Stomach (tissue), 9 donors: ENCODE measurements around the gene TPPP. TPM values are rescaled to one million over a fixed set of nuclear protein-coding genes. Genes with fewer than 3 reads are reported as not detected.

ENCODE experiments used
- DNase-seq, 2 donors: peaks; one replicate each; pipeline versions ENCODE4 v3.0.0 to v3.0.0-alpha.2; 2013 to 2019
- H3K27ac ChIP-seq, 5 donors: fragments of 200-600 bp in 4 of 5; sonication (generic) in 4 of 5; one replicate each; pipeline ENCODE4 v1.5.1; 2013 to 2019; ENCODE audit warnings: mild to moderate bottlenecking in 1 of 5, moderate library complexity in 1 of 5
- H3K27me3 ChIP-seq, 3 donors: fragments of 200-600 bp; sonication (generic); one replicate each; pipeline ENCODE4 v1.5.1; 2017 to 2019; ENCODE audit warnings: mixed run types in 1 of 3
- H3K36me3 ChIP-seq, 4 donors: fragments of 200-600 bp; sonication (generic); 1 replicate in 3 of 4; 2 replicates in 1 of 4; pipeline ENCODE4 v1.5.1; 2016 to 2019
- H3K4me1 ChIP-seq, 4 donors: fragments of 200-600 bp; sonication (generic); one replicate each; pipeline ENCODE4 v1.5.1; 2016 to 2019
- H3K4me3 ChIP-seq, 4 donors: fragments of 200-600 bp; sonication (generic) in 3 of 4; one replicate each; pipeline ENCODE4 v1.5.1; 2016 to 2019; ENCODE audit warnings: mild to moderate bottlenecking in 1 of 4
- H3K9me3 ChIP-seq, 4 donors: fragments of 200-600 bp; sonication (generic); one replicate each; pipeline ENCODE4 v1.5.1; 2016 to 2019
- EP300 ChIP-seq: sonication (generic); formaldehyde crosslinking; IDR thresholded peaks from one replicate; pipeline ENCODE4 v1.6.1; 2017; ENCODE audit warnings: antibody characterized with exemption
- POLR2A ChIP-seq, 4 donors: fragments of 450-650 bp; IDR thresholded peaks; one replicate each; pipeline ENCODE4 v1.6.1; 2016; ENCODE audit warnings: antibody characterized with exemption in 4 of 4, control low read depth in 2 of 4, mild to moderate bottlenecking in 1 of 4, moderate library complexity in 1 of 4
- POLR2AphosphoS5 ChIP-seq, 3 donors: sonication (generic); formaldehyde crosslinking; IDR thresholded peaks; one replicate each; pipeline ENCODE4 v1.6.1; 2016; ENCODE audit warnings: antibody characterized with exemption in 3 of 3
- WGBS, 5 donors: extraction: QIAGEN DNeasy Blood & Tissue Kit in 3 of 5; methylation state at CpG; one replicate each; pipeline versions ENCODE4 v1.1.5 to v1.1.7; 2013 to 2018; 5-methylcytosine and 5-hydroxymethylcytosine counted together
- intact Hi-C: fragments of 100-400 bp; cut with DNase I; formaldehyde crosslinking; loops from one replicate; pipeline ENCODE4 v1.15.1; 2023; ENCODE audit warnings: low total_unique reads
- polyA plus RNA-seq, 3 donors: library from polyadenylated mRNA; stranded (reverse); fragments of 200-250 nt; gene quantifications; one replicate each; pipeline ENCODE4 v1.2.3, GENCODE V29; 2013
- total RNA-seq, 5 donors: library from RNA; depleted of rRNA; stranded (reverse); fragments of >200 nt; gene quantifications; one replicate each; pipeline versions ENCODE4 v1.1.0 to v1.2.3, GENCODE V29; 2014 to 2016
- TF ChIP-seq, protein P1 (sequence below), 7 experiments: fragments of 450-650 bp in 4 of 7; fragments of 200-600 bp in 3 of 7; sonication (generic) in 3 of 7; IDR thresholded peaks; one replicate each; pipeline ENCODE4 v1.5.1; 2016 to 2019; ENCODE audit warnings: antibody characterized with exemption in 7 of 7, control low read depth in 2 of 7, mild to moderate bottlenecking in 1 of 7
- donor health status: healthy with polysubstance abuse.
- donor health status: Bipolar disorder and iron deficiency.
- donor health status: healthy.

TPPP gene
- total and polyA plus RNA-seq, 8 donors, result 1.2 to 11.0 (median 2.7) TPM

DNA sequence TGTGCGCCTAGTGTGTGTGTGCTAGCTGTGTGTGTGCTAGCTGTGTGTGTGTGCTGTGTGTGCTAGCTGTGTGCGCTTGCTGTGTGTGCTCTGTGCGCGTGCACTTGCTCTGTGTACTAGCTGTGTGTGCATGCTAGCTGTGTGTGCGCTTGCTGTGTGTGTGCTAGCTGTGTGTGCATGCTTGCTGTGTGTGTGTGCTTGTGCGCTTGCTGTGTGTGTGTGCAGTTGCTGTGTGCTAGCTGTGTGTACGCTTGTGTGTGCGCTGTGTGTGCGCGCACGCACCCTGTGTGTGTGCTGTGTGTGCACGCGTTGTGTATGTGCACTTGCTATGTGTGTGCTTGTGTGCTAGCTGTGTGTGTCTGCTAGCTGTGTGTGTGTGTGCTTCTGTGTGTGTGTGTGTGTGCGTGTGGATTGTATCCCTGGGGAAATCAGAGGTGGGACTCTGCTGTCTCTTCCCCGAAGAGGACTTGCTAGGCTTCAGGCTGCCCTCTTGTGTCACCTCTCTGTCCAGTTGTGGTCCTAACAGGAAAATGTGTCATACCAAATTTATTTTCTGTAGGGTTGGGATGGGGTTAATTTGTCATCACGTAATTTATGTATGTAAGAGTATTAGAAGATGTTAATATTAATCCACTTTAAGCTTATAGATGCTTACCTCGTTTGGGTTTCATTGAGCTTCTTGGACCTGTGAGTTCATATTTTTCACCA, 38.9 kb downstream of the TPPP start:
- no peaks in the 10 kb centered on the region for H3K27me3 ChIP-seq
- H3K9me3 ChIP-seq, result no peaks in the 10 kb centered on the region
- 78 to 93% (median 87%) methylated on average over 14 to 17 of the region's 17 CpGs for WGBS, 5 donors
- H3K36me3 ChIP-seq, result peaks cover 5 to 52% (median 43%) of the 10 kb centered on the region in 4 donors
- H3K4me3 ChIP-seq, result no peak overlapping the region
- H3K27ac ChIP-seq, result no peak overlapping the region
- TF ChIP-seq EP300 (no peak), POLR2A (IDR thresholded peaks at IDR 0.05) (no peak), POLR2AphosphoS5 (IDR thresholded peaks at IDR 0.05) (no peak)
- TF ChIP-seq, protein P1, sequence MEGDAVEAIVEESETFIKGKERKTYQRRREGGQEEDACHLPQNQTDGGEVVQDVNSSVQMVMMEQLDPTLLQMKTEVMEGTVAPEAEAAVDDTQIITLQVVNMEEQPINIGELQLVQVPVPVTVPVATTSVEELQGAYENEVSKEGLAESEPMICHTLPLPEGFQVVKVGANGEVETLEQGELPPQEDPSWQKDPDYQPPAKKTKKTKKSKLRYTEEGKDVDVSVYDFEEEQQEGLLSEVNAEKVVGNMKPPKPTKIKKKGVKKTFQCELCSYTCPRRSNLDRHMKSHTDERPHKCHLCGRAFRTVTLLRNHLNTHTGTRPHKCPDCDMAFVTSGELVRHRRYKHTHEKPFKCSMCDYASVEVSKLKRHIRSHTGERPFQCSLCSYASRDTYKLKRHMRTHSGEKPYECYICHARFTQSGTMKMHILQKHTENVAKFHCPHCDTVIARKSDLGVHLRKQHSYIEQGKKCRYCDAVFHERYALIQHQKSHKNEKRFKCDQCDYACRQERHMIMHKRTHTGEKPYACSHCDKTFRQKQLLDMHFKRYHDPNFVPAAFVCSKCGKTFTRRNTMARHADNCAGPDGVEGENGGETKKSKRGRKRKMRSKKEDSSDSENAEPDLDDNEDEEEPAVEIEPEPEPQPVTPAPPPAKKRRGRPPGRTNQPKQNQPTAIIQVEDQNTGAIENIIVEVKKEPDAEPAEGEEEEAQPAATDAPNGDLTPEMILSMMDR (IDR thresholded peaks at IDR 0.05), result no peak
- H3K4me1 ChIP-seq, result no peaks in the 10 kb centered on the region
- no peak for DNase-seq
- intact Hi-C loops, result no loop called here

- 82 to 95% (median 89%) methylated on average over 11 of the region's 11 CpGs for WGBS, 5 donors
- DNase-seq, result no peak
- no peak for TF ChIP-seq EP300
- TF ChIP-seq POLR2A (IDR thresholded peaks at IDR 0.05), result no peak
- TF ChIP-seq POLR2AphosphoS5 (IDR thresholded peaks at IDR 0.05), result no peak
- TF ChIP-seq, protein P1 (IDR thresholded peaks at IDR 0.05), result no peak
- no peaks in the 10 kb centered on the region for H3K4me1 ChIP-seq
- H3K36me3 ChIP-seq, result peaks cover 2 to 46% (median 36%) of the 10 kb centered on the region in 4 donors
- no peaks in the 10 kb centered on the region for H3K27me3 ChIP-seq
- no peaks in the 10 kb centered on the region for H3K9me3 ChIP-seq
- H3K27ac ChIP-seq, result no peak overlapping the region
- no peak overlapping the region for H3K4me3 ChIP-seq
- intact Hi-C loops, result no loop called here
Observed at GRCh38 chr5:652773-653350, 40.3 kb downstream of the TPPP start.

DNA sequence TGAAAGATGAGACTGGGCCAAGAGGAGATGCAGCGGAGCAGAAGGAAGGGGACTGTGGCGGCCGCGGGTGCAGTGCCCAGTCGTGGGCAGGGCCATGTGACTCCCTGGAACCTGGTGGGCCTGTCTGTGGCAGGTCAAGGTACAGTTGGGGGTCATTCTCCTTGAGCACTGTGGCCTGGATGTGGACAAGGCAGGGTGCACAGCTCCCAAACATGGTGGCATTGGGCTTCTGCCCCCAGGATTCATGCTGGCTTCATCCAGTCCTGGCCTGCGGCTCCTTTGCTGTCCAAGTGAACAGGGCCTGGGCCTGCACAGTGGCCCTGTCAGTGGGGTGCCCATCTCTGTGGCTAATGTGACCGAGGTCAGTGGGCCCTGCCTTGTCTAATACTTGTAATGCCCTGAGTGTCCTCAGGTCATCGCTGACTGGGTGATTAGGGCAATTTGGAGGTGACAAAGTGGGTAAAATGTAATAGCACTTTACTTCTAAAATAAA, 41.1 kb downstream of the TPPP start:
- DNase-seq, result no peak
- no peaks in the 10 kb centered on the region for H3K9me3 ChIP-seq

DNA sequence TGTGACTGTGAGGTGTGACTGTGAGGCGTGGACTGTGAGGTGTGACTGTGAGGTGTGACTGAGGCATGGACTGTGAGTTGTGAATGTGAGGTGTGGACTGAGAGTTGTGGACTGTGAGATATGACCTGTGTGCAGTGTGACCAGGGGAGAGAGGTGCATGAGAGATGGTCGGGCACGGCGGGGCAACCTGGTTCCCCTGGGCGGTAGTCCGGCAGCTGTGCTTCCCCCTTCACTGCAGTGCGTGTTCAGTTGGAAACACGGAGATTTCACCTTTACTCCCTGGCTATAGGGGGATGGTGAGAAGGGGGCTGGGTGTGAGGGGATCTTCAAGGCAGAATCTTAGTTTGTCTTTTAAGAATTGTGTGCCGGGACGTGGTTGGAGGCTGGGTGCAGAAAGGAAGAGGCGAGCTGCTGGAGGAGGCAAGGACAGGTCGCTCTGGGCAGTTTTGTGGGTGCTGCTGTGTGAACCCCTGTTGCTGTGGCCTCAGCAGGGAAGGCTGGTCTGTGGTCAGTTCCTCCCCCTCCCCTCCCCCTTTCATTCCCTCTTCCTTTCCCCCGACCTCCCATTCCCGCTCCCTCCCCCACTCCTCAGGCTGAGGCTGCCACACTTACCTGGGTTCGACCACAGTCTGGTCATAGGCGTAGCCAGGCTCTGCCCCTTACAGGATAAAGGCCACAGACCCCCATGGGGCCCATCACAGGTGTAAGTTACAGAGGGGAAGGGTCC, 41.7 kb downstream of the TPPP start:
- H3K36me3 ChIP-seq, result peaks cover 4 to 51% (median 37%) of the 10 kb centered on the region in 4 donors
- H3K4me1 ChIP-seq, result no peaks in the 10 kb centered on the region
- TF ChIP-seq POLR2AphosphoS5 (IDR thresholded peaks at IDR 0.05) (no peak), POLR2A (IDR thresholded peaks at IDR 0.05) (no peak)
- TF ChIP-seq, protein P1 (IDR thresholded peaks at IDR 0.05), result no peak
- 88 to 94% (median 92%) methylated on average over 15 to 16 of the region's 16 CpGs for WGBS, 5 donors
- H3K27ac ChIP-seq, result no peak overlapping the region
- no peaks in the 10 kb centered on the region for H3K9me3 ChIP-seq
- intact Hi-C loops, result no loop called here
- no peak for DNase-seq
- no peaks in the 10 kb centered on the region for H3K27me3 ChIP-seq
- no peak overlapping the region for H3K4me3 ChIP-seq

More for the DNA sequence above, 41.1 kb downstream of the TPPP start:
- Histone ChIP-seq H3K27me3 (no peaks in the 10 kb centered on the region), H3K4me1 (no peaks in the 10 kb centered on the region), H3K36me3 (peaks cover 4 to 46% (median 35%) of the 10 kb centered on the region in 4 donors), H3K27ac (no peak overlapping the region), H3K4me3 (no peak overlapping the region)
- 93 to 100% (median 97%) methylated on average over 5 to 8 of the region's 8 CpGs for WGBS, 5 donors
- intact Hi-C loops, result no loop called here
- no peak for TF ChIP-seq EP300
- TF ChIP-seq POLR2A (IDR thresholded peaks at IDR 0.05), result no peak
- TF ChIP-seq POLR2AphosphoS5 (IDR thresholded peaks at IDR 0.05), result no peak
- TF ChIP-seq, protein P1 (IDR thresholded peaks at IDR 0.05), result no peak
